Activated naive CD4-positive, alpha-beta T cell treated with Interleukin-2 at 50 U/mL for 16 hours (primary cell): ENCODE results near the gene RNU4-1.
"Not testable (repeated sequence)": the region's sequence is repeated elsewhere in the genome, so short reads cannot be mapped to it uniquely, and the experiment has no call there.

Experiments
- DNase-seq: peaks from one replicate; pipeline ENCODE4 v3.0.0-alpha.2; 2020

The RNU4-1 gene

DNA sequence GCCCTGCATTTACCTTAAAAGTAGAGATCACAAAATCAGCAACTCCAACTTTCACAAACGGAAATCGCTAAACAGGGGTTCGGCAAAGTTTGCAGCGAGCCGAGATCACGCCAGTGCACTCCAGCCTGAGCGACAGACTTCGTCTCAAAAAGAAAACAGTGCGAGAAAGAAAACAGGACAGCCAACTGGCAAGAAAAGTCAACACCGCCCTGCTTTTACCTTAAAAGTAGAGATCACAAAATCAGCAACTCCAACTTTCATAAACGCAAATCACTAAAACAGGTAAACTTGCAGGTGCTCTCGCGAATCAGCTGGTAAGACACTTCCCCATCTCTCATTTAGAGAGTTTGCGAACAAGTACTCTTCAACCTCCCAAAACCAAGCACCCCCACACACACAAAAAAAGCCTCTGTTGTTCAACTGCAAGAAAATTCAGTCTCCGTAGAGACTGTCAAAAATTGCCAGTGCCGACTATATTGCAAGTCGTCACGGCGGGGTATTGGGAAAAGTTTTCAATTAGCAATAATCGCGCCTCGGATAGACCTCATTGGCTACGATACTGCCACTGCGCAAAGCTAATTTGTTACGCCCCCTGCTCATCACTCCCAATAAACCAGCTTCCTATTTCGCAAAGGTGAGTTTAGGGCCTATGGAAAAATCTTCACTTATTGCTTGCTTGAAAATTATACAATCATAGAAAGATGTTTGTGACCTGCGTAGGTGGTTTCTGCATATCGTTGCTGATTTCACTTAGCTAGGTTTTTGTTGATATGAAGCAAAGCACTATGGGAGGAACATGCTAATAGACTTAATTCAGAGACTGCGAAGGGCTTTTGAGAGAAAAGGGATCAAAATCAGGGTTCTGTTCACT lies at the start of gene RNU4-1:
Gene RNU4-1 (minus strand): TSS at position 577 of the 871 bp plus-strand sequence.
- peak; percentile 75 for DNase-seq

- no peak for DNase-seq
Observed at GRCh38 chr12:120342175-120343038, 49.4 kb upstream of the RNU4-1 start.

DNA sequence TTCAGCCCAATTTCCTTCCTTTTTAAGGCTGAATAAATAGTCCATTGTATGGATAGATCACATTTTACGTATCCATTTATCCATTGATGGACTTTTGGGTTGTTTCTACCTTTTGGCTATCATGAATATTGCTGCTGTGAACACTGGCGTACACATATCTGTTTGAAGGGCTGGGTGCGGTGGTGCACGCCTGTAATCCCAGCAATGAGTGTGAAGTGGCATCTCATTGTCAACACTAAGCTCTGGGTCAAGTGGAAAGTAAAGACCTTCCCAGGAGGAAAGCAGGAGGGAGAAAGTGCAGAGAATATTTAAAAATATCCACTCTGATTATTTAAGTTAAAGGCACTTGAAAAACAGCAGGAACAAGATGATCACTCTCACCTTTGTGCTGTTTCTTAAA lies 46.2 kb upstream of the RNU4-1 start:
- no peak for DNase-seq

GRCh38 chr12:120337730-120338129 lies 44.7 kb upstream of the RNU4-1 start:
- DNase-seq = no peak

GRCh38 chr12:120336392-120336791 lies 43.4 kb upstream of the RNU4-1 start:
- DNase-seq = not testable (repeated sequence)

- peak; percentile 33 for DNase-seq
Observed at GRCh38 chr12:120335447-120335846, 42.4 kb upstream of the RNU4-1 start.

DNA sequence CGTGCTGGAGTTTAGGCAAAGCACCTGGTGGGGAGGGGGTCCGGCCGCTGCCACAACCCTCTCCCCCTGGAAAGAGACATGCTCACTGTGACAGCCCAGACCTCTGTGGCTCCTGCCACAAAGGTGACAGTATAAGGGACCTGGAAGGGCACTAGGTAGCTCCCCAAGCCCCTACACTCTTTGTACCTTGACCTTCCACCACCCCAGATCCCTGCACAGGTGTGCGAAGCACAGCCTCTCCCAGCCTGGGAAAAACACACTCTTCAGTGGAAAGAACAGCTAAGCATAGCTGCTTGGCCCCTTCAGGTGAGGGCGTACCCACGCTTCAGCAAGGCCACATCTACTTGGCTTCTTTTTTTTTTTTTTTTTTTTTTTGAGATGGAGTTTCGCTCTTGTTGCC lies 39.5 kb upstream of the RNU4-1 start:
- DNase-seq = no peak

- no peak for DNase-seq
Observed at GRCh38 chr12:120332041-120332440, 39.0 kb upstream of the RNU4-1 start.

- DNase-seq = no peak
Observed at GRCh38 chr12:120331390-120331789, 38.4 kb upstream of the RNU4-1 start.

DNA sequence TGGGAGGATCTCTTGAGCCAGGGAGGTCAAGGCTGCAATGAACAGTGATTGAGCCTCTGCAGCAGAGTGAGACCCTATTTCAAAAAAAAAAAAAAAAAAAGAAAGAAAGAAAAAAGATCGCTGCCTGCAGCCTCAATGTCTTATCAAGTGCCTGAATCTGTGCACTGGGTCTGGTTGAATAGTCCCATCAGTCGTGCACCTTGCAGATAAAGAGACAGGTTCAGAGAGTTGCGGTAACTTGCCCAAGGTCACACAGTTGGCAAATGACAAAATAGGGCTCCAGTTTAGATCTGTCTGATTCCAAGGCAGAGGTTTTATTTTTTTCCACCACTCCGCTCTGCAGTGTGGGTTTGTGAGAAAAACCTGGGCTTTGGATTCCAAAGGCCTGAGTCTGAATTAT lies 35.2 kb upstream of the RNU4-1 start:
- DNase-seq = no peak

GRCh38 chr12:120327593-120327992 lies 34.6 kb upstream of the RNU4-1 start, which contains the start of gene PLA2G1B:
Gene PLA2G1B, minus strand, starts transcription at chr12:120327779. Its CDS starts 26 bp downstream, at chr12:120327753.
- DNase-seq = no peak

DNA sequence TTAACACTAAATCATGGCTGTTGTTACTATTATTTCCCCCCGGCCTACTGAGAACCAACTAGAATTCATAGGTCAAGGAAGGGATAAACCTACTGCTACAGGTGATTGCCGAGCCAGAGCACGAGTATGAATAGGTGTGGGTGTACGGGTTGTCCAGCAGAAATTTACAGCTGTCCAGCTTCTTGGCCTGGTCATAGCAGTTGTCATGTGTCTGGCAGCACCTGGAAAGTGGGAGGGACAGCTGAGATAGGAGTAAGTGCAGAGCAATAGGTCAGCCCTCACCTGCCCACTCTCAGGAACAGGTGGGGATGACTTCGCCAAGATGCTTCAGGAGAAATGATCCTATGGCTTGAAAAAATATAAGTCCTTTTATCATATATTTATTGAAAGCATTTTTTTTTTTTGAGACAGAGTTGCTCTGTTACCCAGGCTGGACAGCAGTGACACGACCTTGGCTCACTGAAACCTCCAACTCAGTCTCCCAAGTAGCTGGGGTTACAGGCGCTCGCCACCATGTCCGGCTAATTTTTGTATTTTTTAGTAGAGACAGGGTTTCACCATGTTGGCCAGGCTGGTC lies 31.9 kb upstream of the RNU4-1 start:
- no peak for DNase-seq

DNA sequence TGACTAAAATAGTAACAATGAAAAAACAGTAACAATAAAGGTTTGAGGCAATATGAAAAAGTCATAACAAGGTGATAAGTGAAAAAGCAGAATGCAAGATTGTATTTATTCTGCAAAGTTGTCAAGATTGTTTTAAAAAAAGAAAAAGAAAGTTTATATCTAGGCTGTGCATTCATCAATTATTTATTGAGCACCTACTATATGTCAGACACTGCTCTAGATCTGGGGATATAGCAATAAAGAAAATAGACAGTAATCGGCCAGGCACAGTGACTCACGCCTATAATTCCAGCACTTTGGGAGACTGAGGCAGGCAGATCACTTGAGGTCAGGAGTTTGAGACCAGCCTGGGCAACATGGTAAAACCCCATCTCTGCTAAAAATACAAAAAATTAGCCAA lies 30.7 kb upstream of the RNU4-1 start:
- DNase-seq = no peak

DNA sequence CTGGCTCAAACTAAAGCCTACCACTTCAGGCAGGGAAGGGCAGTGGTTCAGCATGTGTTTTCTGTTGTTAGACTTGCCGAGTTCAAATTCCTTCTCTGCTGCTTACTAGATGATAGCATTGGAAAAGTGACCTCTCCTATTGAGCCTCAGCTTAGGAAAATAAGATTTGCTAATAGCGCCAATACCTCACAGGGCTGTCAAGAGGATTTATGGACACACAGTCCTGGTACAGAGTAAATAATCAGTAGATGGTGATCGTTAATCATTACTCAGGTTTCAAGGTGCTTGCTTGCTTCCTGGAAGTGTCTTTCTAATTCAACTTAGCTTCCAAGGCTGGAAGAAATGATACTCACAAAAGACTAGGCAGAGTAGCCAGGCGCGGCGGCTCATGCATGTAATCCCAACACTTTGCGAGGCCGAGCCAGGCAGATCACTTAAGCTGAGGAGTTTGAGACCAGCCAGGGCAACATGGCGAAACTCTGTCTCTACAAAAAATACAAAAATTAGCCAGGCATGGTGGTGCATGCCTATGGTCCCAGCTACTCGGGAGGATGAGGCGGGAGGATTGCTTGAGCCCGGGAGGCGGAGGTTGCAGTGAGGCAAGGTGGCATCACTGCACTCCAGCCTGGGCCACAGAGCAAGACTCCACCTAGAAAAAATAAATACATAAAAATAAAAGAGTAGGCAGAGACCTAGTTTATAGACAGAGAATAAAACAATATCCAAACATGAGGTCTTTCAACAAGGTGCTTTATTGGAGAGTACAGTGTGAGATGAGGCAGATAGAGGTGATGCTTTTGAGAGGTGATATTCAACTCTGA lies 28.6 kb upstream of the RNU4-1 start:
- DNase-seq = no peak

GRCh38 chr12:120317224-120318105 lies 24.4 kb upstream of the RNU4-1 start:
- DNase-seq = peak; percentile 100

- DNase-seq = no peak
Observed at GRCh38 chr12:120316798-120317223, 23.8 kb upstream of the RNU4-1 start.

DNA sequence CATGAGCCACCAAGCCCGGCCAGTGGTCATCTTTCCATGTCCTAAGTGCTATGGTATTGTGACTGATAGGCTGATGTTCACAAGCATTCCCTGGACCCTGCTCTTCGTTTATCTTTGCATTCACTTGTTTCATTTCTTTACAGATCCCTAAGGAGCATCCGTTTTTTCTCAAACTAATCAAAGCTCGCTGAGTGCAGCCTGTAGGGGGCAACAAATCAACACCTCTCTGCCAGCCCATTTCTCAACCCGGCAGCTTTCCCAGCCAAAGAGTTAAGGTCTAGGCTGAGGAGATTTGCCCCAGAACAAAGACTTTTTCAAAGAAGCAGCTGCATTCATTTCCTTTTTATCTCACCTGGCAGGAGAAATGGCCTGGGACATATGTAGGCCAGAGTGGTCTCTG lies 21.2 kb upstream of the RNU4-1 start:
- DNase-seq = no peak

DNA sequence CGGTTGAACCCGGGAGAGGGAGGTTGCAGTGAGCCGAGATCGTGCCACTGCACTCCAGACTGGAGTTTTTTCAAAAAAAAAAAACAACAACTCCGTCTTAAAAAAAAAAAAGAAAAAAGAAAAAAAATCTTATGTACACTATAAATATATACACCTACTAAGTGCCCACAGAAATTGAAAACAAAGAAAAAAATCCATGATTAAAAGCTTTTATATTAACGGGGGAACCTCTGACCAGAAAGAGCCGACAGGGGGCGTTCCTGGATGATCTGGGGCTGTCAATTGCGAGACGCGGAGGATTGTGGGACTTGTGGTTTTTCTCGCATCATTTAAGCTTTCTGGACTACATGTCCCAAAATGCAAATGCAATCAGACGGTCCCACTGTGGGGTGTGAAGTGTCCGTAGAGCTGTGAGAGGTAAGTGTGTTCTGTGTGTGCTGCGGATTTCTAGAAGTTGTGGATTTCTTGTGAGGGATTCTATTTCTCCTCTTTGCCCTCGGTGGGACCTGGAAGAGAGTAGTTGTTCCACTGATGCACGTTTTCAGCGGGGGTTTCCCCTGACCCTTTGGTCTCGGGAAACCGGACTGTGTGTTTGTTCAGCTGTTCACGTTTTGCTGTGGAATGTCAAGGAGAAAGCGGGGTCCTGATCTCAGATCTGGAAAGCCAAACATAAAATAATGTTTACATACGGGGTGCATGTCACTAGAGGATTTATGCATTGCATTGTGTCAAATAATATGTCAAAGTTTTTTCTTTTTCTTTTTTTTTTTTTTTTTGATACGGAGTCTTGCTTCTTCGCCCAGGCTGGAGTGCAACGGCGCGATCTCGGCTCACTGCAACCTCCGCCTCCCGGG lies 9.2 kb upstream of the RNU4-1 start, which contains the start of gene SIRT4:
Gene SIRT4 (plus strand): TSS at position 360 of the 854 bp plus-strand sequence. CDS start 1,241 bp downstream, outside the sequence.
- peak; percentile 88 for DNase-seq

DNA sequence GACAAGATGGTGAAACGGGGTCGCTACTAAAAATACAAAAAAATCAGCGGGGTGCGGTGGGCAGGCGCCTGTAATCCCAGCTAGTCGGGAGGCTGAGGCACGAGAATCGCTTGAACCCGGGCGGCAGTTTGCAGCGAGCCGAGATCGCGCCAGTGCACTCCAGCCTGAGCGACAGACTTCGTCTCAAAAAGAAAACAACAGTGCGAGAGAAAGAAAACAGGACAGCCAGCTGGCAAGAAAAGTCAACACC lies 701 bp downstream of the RNU4-1 start:
- DNase-seq = no peak

DNA sequence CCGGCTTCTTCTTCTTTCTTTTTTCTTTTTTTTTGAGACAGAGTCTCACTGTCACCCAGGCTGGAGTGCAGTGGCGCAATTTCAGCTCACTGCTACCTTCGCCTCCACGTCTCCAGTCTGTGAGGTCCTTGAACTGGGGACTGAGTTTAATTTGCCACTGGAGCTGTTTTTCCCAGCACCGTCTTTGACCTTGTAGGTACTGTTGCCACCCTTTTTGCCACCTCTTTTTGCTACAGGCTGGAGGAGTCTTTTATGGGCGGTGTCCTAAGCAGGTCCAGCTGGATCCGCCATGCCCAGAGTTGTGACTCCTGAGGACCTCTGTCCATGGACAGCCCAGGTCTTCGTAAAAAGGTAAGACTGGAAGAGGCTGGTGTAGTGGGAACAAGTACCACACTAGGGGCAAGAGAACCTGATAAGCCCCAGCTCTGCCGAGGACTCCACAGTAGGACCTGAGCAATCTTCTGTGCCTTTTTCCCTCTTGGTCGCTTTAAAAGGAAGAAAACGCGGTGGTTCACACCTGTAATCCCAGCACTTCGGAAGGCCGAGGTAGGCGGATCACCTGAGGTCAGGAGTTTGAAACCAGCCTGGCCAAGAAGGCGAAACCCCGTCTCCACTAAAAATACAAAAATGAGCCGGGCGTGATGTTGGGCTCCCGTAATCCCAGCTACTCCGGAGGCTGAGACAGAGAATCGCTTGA lies 2.3 kb downstream of the RNU4-1 start:
- DNase-seq = peak; percentile 49
